ENCODE data around the gene TEX52. TPM values are rescaled to one million over a fixed set of nuclear protein-coding genes. Genes with fewer than 3 reads are reported as not detected.
"Not testable (repeated sequence)": the region's sequence is repeated elsewhere in the genome, so short reads cannot be mapped to it uniquely, and the experiment has no call there.

Gene TEX52
- total and polyA plus RNA-seq, 10 of the 15 experiments (the other 5 are each of a cell fraction or from before 2014, with no cell fraction given) = 0.23 TPM; not detected in 9

DNA sequence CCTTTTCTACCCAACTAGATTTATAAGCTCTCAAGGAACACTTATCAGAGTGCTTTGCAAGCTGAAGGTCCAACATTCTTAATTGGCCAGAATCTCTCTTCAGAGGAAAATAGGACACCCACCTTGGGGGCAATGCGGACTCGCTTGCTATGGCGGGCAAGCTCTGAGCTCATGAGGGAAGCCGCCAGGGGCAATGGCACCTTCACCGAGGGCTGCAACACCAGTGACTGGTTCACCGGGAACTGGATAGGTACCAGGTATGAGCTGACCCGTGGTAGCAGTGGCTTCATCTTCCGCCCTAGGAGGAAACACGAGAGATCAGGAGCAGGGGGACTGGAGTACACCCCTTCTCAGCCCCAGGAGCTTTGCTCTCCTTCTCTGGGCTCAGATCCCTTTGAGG, 7.4 kb upstream of the TEX52 start:
- in situ Hi-C loops (cut with MboI) (no loop called here), intact Hi-C loops (cut with micrococcal nuclease; ENCODE audit: unreplicated experiment) (no loop called here)
- ChIA-PET CTCF (interaction anchor here (1.1 kb wide), 1 partner anchor 52 kb away, joined by 3 read pairs; the partner anchor contains the start of gene ITFG2), SMC1A (ENCODE audit: uncharacterized antibody, unreplicated experiment) (no interaction called here), RAD21 (ENCODE audit: unreplicated experiment) (no interaction called here), POLR2A (no interaction called here)
- Histone ChIP-seq H3K4me2 (ENCODE audit: control insufficient read depth, insufficient read depth) (no peak overlapping the region), H3K4me3 (no peak overlapping the region), H3K27me3 (replicated peaks in 1 of 2; ENCODE audit: control insufficient read depth in 2 of 2, insufficient read depth in 2 of 2, low read length in 1 of 2) (no peaks in the 10 kb centered on the region), H3K79me2 (ENCODE audit: control insufficient read depth, insufficient read depth, low read length) (no peaks in the 10 kb centered on the region), H3K9ac (ENCODE audit: control insufficient read depth, insufficient read depth, low read length) (no peak overlapping the region), H2AFZ (ENCODE audit: control insufficient read depth, low read depth, low read length) (no peak overlapping the region), H4K20me1 (ENCODE audit: control insufficient read depth, insufficient read depth) (no peaks in the 10 kb centered on the region), H3K36me3 (ENCODE audit: control insufficient read depth in 2 of 2, insufficient read depth in 2 of 2, low read length in 1 of 2) (peaks cover 28 to 37% of the 10 kb centered on the region in 2 experiments), H3K27ac (ENCODE audit: control insufficient read depth, insufficient read depth) (no peak overlapping the region), H3K9me3 (replicated peaks; ENCODE audit: control insufficient read depth, insufficient read depth, low read length) (no peaks in the 10 kb centered on the region), H3K4me1 (ENCODE audit: control insufficient read depth, insufficient read depth, low read length) (no peaks in the 10 kb centered on the region; the same call in 1 of the 2 replicates)
- no peak for TF ChIP-seq TCF3 (IDR thresholded peaks at IDR 0.05; ENCODE audit: borderline replicate concordance, insufficient read depth, low read depth, low read length)
- TF ChIP-seq, protein P1, sequence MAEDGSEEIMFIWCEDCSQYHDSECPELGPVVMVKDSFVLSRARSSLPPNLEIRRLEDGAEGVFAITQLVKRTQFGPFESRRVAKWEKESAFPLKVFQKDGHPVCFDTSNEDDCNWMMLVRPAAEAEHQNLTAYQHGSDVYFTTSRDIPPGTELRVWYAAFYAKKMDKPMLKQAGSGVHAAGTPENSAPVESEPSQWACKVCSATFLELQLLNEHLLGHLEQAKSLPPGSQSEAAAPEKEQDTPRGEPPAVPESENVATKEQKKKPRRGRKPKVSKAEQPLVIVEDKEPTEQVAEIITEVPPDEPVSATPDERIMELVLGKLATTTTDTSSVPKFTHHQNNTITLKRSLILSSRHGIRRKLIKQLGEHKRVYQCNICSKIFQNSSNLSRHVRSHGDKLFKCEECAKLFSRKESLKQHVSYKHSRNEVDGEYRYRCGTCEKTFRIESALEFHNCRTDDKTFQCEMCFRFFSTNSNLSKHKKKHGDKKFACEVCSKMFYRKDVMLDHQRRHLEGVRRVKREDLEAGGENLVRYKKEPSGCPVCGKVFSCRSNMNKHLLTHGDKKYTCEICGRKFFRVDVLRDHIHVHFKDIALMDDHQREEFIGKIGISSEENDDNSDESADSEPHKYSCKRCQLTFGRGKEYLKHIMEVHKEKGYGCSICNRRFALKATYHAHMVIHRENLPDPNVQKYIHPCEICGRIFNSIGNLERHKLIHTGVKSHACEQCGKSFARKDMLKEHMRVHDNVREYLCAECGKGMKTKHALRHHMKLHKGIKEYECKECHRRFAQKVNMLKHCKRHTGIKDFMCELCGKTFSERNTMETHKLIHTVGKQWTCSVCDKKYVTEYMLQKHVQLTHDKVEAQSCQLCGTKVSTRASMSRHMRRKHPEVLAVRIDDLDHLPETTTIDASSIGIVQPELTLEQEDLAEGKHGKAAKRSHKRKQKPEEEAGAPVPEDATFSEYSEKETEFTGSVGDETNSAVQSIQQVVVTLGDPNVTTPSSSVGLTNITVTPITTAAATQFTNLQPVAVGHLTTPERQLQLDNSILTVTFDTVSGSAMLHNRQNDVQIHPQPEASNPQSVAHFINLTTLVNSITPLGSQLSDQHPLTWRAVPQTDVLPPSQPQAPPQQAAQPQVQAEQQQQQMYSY (CRISPR knock-in tag; IDR thresholded peaks at IDR 0.05) = no peak
- TF ChIP-seq RB1 (IDR thresholded peaks at IDR 0.05; ENCODE audit: borderline replicate concordance) = no peak
- no peak for TF ChIP-seq SIN3A (IDR thresholded peaks at IDR 0.05; ENCODE audit: low read depth, low read length)
- TF ChIP-seq KDM1A (IDR thresholded peaks at IDR 0.05; ENCODE audit: borderline replicate concordance) = no peak
- no peak for TF ChIP-seq FOXK2 (IDR thresholded peaks at IDR 0.05)
- no peak for TF ChIP-seq MEF2A (IDR thresholded peaks at IDR 0.05; ENCODE audit: insufficient read depth, low read depth, low read length)
- no peak for TF ChIP-seq TBL1XR1 (IDR thresholded peaks at IDR 0.05; ENCODE audit: low read depth, low read length)
- TF ChIP-seq, protein P2, sequence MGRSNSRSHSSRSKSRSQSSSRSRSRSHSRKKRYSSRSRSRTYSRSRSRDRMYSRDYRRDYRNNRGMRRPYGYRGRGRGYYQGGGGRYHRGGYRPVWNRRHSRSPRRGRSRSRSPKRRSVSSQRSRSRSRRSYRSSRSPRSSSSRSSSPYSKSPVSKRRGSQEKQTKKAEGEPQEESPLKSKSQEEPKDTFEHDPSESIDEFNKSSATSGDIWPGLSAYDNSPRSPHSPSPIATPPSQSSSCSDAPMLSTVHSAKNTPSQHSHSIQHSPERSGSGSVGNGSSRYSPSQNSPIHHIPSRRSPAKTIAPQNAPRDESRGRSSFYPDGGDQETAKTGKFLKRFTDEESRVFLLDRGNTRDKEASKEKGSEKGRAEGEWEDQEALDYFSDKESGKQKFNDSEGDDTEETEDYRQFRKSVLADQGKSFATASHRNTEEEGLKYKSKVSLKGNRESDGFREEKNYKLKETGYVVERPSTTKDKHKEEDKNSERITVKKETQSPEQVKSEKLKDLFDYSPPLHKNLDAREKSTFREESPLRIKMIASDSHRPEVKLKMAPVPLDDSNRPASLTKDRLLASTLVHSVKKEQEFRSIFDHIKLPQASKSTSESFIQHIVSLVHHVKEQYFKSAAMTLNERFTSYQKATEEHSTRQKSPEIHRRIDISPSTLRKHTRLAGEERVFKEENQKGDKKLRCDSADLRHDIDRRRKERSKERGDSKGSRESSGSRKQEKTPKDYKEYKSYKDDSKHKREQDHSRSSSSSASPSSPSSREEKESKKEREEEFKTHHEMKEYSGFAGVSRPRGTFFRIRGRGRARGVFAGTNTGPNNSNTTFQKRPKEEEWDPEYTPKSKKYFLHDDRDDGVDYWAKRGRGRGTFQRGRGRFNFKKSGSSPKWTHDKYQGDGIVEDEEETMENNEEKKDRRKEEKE (IDR thresholded peaks at IDR 0.05) = no peak
- no peak for TF ChIP-seq PAX8 (IDR thresholded peaks at IDR 0.05)
- no peak for TF ChIP-seq BMI1 (IDR thresholded peaks at IDR 0.05; ENCODE audit: borderline replicate concordance)
- no TSS peak for BruUV-seq (replicated peaks)
- FAIRE-seq (no peak), DNase-seq (ENCODE audit: low read depth, low spot score) (no peak), ATAC-seq (no peak)
- WGBS (ENCODE audit: insufficient coverage, insufficient replicate concordance, low lambda C conversion rate, missing lambda C conversion rate) = over 99% methylated on average over 9 of the region's 9 CpGs

DNA sequence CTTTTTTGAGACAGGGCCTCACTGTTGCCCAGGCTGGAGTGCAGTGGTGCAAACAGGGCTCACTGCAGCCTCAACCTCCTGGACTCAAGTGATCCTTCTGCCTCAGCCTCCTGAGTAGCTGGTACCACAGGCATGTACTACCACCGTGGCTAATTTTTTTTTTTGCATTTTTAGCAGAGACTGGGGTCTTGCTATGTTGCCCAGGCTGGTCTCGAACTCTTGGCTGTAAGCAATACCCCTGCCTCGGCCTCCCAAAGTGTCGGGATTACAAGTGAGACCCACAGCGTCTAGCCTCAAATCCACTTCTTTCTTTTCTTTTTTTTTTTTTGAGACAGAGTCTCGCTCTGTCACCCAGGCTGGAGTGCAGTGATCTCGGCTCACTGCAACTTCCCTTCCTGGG, 6.6 kb upstream of the TEX52 start:
- H3K36me3 ChIP-seq (ENCODE audit: control insufficient read depth in 2 of 2, insufficient read depth in 2 of 2, low read length in 1 of 2) = peaks cover 32 to 42% of the 10 kb centered on the region in 2 experiments
- H3K4me3 ChIP-seq; H3K9me3 ChIP-seq (replicated peaks; ENCODE audit: control insufficient read depth, insufficient read depth, low read length); intact Hi-C loops (cut with micrococcal nuclease; ENCODE audit: unreplicated experiment); H3K79me2 ChIP-seq (ENCODE audit: control insufficient read depth, insufficient read depth, low read length); SMC1A ChIA-PET (ENCODE audit: uncharacterized antibody, unreplicated experiment); ATAC-seq; H3K4me2 ChIP-seq (ENCODE audit: control insufficient read depth, insufficient read depth); H3K9ac ChIP-seq (ENCODE audit: control insufficient read depth, insufficient read depth, low read length); in situ Hi-C loops (cut with MboI); H3K27me3 ChIP-seq (replicated peaks in 1 of 2; ENCODE audit: control insufficient read depth in 2 of 2, insufficient read depth in 2 of 2, low read length in 1 of 2); FAIRE-seq; BruUV-seq (replicated peaks); H3K27ac ChIP-seq (ENCODE audit: control insufficient read depth, insufficient read depth); RAD21 ChIA-PET (ENCODE audit: unreplicated experiment); H4K20me1 ChIP-seq (ENCODE audit: control insufficient read depth, insufficient read depth); H2AFZ ChIP-seq (ENCODE audit: control insufficient read depth, low read depth, low read length); H3K4me1 ChIP-seq (ENCODE audit: control insufficient read depth, insufficient read depth, low read length); DNase-seq (ENCODE audit: low read depth, low spot score); POLR2A ChIA-PET: not testable (repeated sequence)
- 100% methylated on average over 6 of the region's 7 CpGs for WGBS (ENCODE audit: insufficient coverage, insufficient replicate concordance, low lambda C conversion rate, missing lambda C conversion rate)
- CTCF ChIA-PET = interaction anchor here (1.0 to 1.1 kb wide), 2 partner anchors 51 to 81 kb away, joined by 3 read pairs; partner anchors contain the start of gene ITFG2
